GM12878 (cell line): ENCODE measurements around the gene SEMA4D. TPM values are rescaled to one million over a fixed set of nuclear protein-coding genes. Genes with fewer than 3 reads are reported as not detected.

Experiments
- EED ChIP-seq: sonication (generic); IDR thresholded peaks from 2 replicates; pipeline ENCODE4 v1.6.1; 2016; ENCODE audit warnings: antibody characterized with exemption, low read depth
- ETV6 ChIP-seq, 2 experiments: fragments of 450-650 bp in 1 of 2; IDR thresholded peaks in 1 of 2; conservative IDR thresholded peaks in 1 of 2; 2 replicates each; pipeline ENCODE4 v1.6.1; 2014; ENCODE audit warnings: antibody characterized with exemption in 1 of 2, borderline replicate concordance in 1 of 2, low read depth in 1 of 2, mild to moderate bottlenecking in 1 of 2, moderate library complexity in 1 of 2
- GABPA ChIP-seq: IDR thresholded peaks from 2 replicates; pipeline ENCODE4 v1.6.1; 2014; ENCODE audit warnings: antibody characterized with exemption, low read depth, mild to moderate bottlenecking, inconsistent platforms
- JUND ChIP-seq: IDR thresholded peaks from 2 replicates; pipeline ENCODE4 v1.6.1; 2012; ENCODE audit warnings: low read depth, mild to moderate bottlenecking, low read length, improper control_type of control experiment, moderate library complexity
- SIN3A ChIP-seq: IDR thresholded peaks from 2 replicates; pipeline ENCODE4 v1.6.1; 2012; ENCODE audit warnings: low read depth, low read length, improper control_type of control experiment
- SREBF1 ChIP-seq: IDR thresholded peaks from 2 replicates; pipeline ENCODE4 v1.6.1; 2012; ENCODE audit warnings: mild to moderate bottlenecking, low read length
- ZNF24 ChIP-seq: fragments of 450-650 bp; IDR thresholded peaks from 2 replicates; pipeline ENCODE4 v1.6.1; 2017; ENCODE audit warnings: antibody characterized with exemption, mild to moderate bottlenecking
- ZNF384 ChIP-seq: IDR thresholded peaks from 2 replicates; pipeline ENCODE4 v1.6.1; 2012; ENCODE audit warnings: low read depth, mild to moderate bottlenecking, low read length, improper control_type of control experiment, borderline replicate concordance
- polyA plus RNA-seq, 11 experiments: library from polyadenylated mRNA; depleted of rRNA in 4 of 11; unstranded in 6 of 11; stranded (reverse) in 5 of 11; fragments of >200 nt; fragmentation: Nextera tagmentation in 4 of 11; fragmentation: Illumina TruSeq in 1 of 11; extraction: Ambion mirVana in 4 of 11; extraction: Trizol in 1 of 11; gene quantifications; 1 replicate in 1 of 11; 2 replicates in 10 of 11; pipeline versions ENCODE4 v1.2.1 to v1.2.3, GENCODE V29; 2011 to 2016; ENCODE audit warnings: inconsistent platforms in 2 of 11, missing spikeins in 2 of 11, low read depth in 1 of 11
- total RNA-seq, 4 experiments: library from RNA; depleted of rRNA in 3 of 4; stranded (reverse); fragments of >200 nt in 3 of 4; fragmentation: Illumina TruSeq in 1 of 4; extraction: Trizol in 1 of 4; gene quantifications; 2 replicates each; pipeline versions ENCODE4 v1.2.1 to v1.2.3, GENCODE V29; 2013 to 2021
- TF ChIP-seq, protein P1 (sequence below): IDR thresholded peaks from 2 replicates; pipeline ENCODE4 v1.6.1; 2012; ENCODE audit warnings: mild to moderate bottlenecking, low read depth, low read length
- TF ChIP-seq, protein P2 (sequence below): IDR thresholded peaks from 2 replicates; pipeline ENCODE4 v1.6.1; 2012; ENCODE audit warnings: low read depth, low read length, improper control_type of control experiment
- TF ChIP-seq, protein P3 (sequence below), 3 experiments: IDR thresholded peaks in 2 of 3; conservative IDR thresholded peaks in 1 of 3; 2 replicates each; pipeline ENCODE4 v1.5.1; 2011; ENCODE audit warnings: low read depth in 3 of 3, low read length in 3 of 3, mild to moderate bottlenecking in 3 of 3, control low read depth in 2 of 3, moderate library complexity in 2 of 3, inconsistent platforms in 1 of 3, mixed read lengths in 1 of 3; ENCODE audit not compliant: control insufficient read depth in 2 of 3, insufficient read depth in 1 of 3; ENCODE audit errors: extremely low read depth in 1 of 3

Gene SEMA4D
- total and polyA plus RNA-seq, 10 of the 15 experiments (the other 5 are each of a cell fraction or from before 2014, with no cell fraction given), result 15.1 to 136 (median 39.6) TPM

DNA sequence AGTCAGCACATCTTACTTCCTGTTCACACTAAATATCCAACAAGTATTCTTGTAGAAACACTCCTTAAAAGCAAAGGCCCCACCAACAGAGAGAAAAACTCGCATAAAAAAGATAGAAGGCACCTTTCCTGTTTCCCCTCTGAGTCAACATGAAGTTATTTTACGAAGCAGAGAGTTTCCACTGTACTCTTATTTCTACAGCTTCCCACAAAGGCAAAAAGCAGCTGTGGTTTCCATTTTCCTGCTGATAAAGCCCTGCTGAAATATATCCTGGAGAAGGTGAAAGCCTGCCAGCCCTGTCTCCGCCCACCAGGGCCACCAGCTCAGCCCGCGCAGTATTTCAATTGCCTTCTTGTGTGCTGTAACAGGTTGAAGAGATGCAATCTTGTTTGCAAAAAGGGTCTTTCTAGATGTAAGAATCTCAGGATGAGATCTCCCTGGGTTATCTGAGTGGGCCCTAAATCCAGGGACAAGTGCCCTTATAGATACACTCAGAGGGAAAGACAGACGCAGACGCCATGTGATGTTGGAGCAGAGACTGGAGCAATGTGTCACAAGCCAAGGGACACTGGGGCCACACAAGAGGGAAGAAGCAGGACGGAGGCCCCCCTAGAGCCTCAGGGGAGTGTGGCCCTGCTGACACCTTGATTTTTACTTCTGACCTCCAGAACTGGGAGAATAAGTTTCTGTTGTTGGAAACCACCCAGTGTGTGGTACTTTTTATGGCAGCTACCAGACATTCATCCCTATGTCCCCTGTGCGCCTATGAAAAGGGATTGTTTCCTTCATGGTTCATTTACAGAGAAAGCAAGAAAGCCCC, 19.9 kb downstream of the SEMA4D start (continued):
- no peak for TF ChIP-seq SREBF1
- no peak for TF ChIP-seq GABPA
- TF ChIP-seq JUND, result no peak
- TF ChIP-seq ZNF384, result no peak
- TF ChIP-seq, protein P1, sequence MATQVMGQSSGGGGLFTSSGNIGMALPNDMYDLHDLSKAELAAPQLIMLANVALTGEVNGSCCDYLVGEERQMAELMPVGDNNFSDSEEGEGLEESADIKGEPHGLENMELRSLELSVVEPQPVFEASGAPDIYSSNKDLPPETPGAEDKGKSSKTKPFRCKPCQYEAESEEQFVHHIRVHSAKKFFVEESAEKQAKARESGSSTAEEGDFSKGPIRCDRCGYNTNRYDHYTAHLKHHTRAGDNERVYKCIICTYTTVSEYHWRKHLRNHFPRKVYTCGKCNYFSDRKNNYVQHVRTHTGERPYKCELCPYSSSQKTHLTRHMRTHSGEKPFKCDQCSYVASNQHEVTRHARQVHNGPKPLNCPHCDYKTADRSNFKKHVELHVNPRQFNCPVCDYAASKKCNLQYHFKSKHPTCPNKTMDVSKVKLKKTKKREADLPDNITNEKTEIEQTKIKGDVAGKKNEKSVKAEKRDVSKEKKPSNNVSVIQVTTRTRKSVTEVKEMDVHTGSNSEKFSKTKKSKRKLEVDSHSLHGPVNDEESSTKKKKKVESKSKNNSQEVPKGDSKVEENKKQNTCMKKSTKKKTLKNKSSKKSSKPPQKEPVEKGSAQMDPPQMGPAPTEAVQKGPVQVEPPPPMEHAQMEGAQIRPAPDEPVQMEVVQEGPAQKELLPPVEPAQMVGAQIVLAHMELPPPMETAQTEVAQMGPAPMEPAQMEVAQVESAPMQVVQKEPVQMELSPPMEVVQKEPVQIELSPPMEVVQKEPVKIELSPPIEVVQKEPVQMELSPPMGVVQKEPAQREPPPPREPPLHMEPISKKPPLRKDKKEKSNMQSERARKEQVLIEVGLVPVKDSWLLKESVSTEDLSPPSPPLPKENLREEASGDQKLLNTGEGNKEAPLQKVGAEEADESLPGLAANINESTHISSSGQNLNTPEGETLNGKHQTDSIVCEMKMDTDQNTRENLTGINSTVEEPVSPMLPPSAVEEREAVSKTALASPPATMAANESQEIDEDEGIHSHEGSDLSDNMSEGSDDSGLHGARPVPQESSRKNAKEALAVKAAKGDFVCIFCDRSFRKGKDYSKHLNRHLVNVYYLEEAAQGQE, result no peak
- TF ChIP-seq, protein P2, sequence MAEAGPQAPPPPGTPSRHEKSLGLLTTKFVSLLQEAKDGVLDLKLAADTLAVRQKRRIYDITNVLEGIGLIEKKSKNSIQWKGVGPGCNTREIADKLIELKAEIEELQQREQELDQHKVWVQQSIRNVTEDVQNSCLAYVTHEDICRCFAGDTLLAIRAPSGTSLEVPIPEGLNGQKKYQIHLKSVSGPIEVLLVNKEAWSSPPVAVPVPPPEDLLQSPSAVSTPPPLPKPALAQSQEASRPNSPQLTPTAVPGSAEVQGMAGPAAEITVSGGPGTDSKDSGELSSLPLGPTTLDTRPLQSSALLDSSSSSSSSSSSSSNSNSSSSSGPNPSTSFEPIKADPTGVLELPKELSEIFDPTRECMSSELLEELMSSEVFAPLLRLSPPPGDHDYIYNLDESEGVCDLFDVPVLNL, result no peak
- TF ChIP-seq ETV6 (conservative IDR thresholded peaks at IDR 0.05 in 1 of 2, IDR thresholded peaks at IDR 0.05 in 1 of 2; ENCODE audit: borderline replicate concordance in 1 of 2, low read depth in 1 of 2), result no peak
- TF ChIP-seq, protein P3, sequence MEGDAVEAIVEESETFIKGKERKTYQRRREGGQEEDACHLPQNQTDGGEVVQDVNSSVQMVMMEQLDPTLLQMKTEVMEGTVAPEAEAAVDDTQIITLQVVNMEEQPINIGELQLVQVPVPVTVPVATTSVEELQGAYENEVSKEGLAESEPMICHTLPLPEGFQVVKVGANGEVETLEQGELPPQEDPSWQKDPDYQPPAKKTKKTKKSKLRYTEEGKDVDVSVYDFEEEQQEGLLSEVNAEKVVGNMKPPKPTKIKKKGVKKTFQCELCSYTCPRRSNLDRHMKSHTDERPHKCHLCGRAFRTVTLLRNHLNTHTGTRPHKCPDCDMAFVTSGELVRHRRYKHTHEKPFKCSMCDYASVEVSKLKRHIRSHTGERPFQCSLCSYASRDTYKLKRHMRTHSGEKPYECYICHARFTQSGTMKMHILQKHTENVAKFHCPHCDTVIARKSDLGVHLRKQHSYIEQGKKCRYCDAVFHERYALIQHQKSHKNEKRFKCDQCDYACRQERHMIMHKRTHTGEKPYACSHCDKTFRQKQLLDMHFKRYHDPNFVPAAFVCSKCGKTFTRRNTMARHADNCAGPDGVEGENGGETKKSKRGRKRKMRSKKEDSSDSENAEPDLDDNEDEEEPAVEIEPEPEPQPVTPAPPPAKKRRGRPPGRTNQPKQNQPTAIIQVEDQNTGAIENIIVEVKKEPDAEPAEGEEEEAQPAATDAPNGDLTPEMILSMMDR (IDR thresholded peaks at IDR 0.05 in 2 of 3, conservative IDR thresholded peaks at IDR 0.05 in 1 of 3; ENCODE audit: control insufficient read depth in 2 of 3, extremely low read depth in 1 of 3, insufficient read depth in 1 of 3, low read depth in 3 of 3, low read length in 3 of 3), result no peak
- TF ChIP-seq EED, result 0 out of 2 replicates have a peak, but pooled peaks have one; percentile 47
- no peak for TF ChIP-seq SIN3A
- no peak for TF ChIP-seq ZNF24
